KBM-7 (cell line): ENCODE measurements around the gene ZBTB12.
A peak's percentile ranks its signal among the peaks of the same experiment; 100 is the strongest.

Experiments
- DNase-seq: peaks from one replicate; pipeline ENCODE4 v3.0.0-alpha.2; 2015
- in situ Hi-C: fragments of 300-500 bp; cut with MboI; formaldehyde crosslinking; loops from 2 replicates; pipeline ENCODE4 v1.14.3; 2020; ENCODE audit warnings: low sequenced_read_pairs, low pct_unique_long_range_greater_than_20kb, mixed read lengths

ZBTB12 gene

DNA sequence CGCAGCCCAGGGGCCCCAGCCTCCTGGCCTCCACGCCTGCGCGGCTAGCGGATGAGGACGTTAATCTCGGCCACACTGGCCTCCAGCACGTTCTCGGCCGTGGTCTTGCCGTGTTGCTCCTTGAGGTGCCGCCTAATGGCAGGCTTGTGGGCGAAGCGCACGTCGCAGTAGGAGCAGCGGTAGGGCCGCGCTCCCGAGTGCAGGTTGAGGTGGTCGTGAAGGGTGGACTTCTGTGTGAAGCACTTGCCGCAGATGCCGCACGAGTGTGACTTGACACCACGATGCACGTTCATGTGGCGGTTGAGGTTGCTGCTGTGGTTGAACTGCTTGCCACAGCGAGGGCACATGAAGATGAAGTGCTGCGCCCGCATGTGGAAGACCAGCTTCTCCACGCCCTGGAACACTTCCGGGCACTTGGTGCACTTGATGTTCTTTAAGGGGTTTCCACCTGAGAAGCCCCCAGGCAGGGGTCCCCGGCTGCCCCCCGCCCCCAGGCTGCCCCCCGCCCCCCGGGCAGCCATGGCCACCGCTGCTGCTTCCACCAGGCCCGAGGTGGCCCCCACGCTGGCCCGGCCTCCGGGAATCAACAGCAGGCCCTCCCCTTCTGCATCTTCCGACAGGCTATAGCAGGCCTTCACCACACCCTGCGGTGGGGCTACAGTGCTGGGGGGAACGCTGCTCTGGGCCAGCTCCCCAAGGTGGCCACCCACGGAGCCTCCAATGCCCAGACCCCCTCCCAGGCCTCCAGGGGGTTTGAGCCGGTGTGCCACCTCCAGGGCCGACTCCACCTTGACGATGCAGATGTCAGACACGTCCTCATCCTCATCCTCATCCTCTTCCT is 1.8 kb downstream of the ZBTB12 start:
- DNase-seq = no peak
- in situ Hi-C loops = no loop called here

DNA sequence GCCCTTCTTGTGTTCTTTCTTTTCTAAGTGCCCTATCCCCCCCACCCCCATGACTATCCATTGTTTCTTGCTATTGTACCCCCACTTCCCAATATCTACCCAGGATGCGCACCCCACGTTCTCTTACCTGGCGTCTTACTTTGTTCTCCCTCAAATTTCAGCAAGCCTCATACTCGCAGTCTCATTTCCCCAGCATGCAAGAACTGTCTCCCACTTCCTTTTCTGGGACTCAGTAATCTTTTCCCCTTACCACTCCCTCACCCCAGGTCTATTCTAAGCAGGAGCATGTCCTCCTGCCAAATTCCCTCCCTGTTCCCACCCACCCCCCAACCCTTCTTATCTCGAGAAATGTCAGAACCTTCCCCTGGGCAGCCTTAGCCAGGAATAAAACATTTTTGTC is 2.7 kb downstream of the ZBTB12 start:
- in situ Hi-C loops = no loop called here
- DNase-seq = no peak

DNA sequence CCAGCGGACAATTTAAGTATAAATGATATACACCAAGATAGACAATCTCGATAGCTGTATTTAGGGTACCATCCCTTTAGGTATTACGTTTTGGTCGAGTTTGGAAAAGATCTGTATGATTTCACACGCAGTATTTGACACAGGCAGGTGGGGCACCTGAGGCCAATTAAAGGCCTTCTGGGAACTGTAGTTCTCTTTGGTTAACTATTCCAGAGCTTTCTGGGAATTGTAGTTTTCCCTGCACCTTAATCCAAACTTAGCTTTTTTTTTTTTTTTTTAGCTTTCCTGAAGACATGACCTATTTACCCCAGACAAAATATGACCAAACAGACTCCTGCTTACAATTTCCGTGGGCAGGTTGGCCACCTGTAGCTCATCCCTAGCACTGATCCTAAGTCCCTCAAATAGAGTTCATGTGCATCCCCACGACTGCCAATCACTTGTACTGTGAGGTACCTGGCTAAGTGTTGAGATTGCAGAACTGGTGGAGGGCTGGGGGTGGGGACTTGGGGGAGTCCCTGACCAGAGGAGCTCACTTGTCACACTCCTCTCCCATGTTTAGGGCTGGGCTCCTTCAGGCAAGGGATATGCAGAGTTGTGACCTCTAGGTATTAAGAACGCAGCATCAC is 3.4 kb downstream of the ZBTB12 start:
- in situ Hi-C loops = no loop called here

DNA sequence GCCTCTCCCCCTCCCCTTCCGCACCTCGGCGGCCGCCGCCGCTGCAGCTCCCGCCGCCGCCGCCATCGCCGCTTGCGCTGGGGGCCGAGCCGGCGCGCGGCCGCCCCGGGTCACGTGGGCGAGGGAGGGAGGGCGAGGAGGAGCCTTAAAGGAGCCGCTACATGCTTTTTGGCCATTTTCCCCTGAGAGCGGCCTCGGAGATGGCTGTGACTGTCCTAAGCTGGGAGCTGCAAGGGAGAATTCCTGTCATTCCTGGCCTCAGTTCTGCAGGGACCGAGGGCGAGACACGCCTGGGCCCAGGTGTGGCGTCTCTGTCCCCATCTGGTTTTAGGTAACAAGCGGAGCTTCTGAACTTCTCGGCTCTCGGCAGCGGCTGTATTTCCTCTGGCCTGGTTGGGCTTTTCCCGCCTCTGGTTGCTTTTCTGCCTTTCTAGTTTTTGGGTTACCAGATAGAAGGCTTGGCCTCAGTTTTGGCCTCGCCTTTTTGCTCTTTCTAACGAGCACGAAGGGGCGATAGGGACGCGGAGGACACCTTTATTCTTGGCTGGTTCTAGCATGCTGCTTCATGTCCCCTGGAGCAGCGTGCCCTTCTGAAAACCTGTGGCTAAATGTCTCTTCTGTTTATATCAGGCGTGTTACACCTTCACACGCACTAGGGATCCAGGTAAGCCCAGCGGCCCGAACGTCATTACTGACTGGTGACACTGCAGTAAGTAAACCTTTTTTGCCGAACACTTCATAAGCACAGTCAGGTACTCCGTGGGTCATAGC is 4.1 kb downstream of the ZBTB12 start, which contains the start of gene EHMT2:
Gene EHMT2 (minus strand): TSS at position 87 of the 771 bp plus-strand sequence. CDS start 21 bp downstream, at position 66.
- DNase-seq = peak; percentile 82
- in situ Hi-C loops = no loop called here

More for the DNA sequence above, 3.4 kb downstream of the ZBTB12 start:
- DNase-seq = peak; percentile 59

DNA sequence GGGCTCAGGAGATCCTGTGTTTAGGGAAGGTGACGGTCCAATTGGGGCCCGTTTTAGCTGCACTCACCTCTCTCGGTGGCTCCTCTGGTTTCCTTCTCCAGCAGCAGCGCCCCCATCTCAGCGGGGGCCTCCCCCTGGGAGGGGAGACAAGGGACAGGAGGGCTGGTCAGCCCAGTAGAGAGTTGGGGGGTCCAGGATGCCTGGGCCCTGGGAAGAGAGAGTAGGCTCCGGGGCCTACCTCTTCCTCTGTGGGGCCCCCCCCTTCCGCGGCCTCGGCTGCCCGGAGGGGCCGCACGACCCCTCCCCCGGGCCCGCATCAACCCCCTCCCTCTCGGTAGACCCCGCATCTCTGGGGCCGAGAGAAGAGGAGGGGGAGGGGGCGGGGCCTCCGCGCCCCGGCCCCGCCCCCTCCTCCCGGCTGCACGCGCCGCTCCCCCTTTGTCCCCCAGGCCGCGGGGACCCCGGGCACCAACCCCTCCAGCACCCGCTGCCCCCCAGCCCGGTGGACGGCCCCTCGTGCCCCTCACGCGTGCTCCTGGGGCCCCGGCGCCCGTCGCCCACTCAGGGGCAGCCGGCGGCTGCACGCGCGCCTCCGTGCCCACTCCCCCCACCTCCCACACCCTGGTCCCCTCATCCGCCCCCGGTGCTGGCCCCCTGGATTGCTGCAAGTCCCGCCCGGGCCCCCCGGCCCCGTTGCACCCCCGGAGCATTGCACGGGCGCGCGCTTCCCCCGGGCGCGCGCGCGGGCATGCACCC is 4.9 kb downstream of the ZBTB12 start:
- in situ Hi-C loops = no loop called here
- DNase-seq = no peak

DNA sequence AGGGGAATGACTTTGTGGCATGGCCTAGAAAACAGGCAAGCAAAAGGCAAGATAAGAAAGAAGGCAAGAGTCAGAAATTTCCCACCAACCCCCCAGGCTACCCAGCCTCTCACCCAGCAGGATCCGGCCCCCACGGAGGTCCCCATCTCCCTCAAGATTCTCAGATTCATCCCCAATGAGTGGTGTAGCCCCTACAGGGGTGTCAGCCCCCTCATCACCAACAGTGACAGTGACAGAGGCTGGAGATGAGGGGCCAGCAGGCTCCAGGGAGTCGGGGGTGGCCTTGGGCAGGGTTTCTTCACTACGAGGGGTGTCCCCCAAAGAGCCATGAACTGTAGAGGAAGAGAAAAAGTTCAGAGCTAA is 5.4 kb downstream of the ZBTB12 start:
- in situ Hi-C loops = no loop called here
- no peak for DNase-seq

DNA sequence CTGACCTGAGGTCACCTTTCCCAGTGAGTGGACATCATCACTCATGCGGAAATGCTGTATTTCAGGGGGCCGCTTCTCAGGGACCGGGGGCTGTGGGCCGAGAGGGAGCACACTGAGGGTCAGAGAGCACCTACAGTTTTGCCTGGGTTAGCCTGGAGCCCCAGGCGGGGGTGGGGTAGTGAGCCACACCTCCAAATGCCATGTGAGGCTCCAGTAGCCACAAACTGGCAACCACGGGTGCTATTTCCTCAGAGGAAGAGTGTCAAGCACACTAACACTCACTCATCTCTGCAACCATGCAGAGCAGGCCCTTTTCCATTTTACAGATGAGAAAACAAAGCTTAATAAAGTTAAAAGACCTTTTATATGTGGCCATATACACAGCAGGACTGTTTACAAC is 9.1 kb downstream of the ZBTB12 start:
- in situ Hi-C loops = no loop called here
- no peak for DNase-seq

DNA sequence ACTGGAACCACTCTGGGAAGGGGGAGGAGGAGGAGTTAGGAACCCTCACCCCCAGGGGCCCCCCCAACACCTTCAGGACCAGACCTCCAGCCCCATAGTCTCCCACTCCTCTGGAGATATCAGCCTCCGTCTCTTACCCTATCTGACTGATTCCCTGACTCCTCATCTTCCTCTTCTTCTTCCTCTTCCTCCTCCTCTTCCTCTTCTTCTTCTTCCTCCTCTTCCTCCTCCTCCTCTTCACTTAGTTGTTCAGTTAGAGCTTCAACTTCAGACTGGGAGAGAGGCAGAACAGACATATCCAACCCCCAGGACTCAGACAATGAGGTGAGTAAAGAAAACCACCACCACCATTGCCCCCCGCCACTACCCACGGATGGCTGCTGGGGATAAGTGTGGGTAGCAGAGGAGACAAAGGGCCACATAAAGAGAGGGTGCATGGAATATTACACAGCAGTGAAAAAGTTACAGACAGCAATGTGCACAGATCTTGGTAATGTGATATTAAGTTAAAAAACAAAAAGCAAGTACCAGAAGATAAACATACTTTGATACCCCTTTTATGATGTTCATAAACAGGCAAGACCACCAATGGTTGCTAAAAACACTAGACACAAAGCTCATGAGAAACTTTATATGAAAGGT is 12.4 kb downstream of the ZBTB12 start:
- in situ Hi-C loops = no loop called here

DNA sequence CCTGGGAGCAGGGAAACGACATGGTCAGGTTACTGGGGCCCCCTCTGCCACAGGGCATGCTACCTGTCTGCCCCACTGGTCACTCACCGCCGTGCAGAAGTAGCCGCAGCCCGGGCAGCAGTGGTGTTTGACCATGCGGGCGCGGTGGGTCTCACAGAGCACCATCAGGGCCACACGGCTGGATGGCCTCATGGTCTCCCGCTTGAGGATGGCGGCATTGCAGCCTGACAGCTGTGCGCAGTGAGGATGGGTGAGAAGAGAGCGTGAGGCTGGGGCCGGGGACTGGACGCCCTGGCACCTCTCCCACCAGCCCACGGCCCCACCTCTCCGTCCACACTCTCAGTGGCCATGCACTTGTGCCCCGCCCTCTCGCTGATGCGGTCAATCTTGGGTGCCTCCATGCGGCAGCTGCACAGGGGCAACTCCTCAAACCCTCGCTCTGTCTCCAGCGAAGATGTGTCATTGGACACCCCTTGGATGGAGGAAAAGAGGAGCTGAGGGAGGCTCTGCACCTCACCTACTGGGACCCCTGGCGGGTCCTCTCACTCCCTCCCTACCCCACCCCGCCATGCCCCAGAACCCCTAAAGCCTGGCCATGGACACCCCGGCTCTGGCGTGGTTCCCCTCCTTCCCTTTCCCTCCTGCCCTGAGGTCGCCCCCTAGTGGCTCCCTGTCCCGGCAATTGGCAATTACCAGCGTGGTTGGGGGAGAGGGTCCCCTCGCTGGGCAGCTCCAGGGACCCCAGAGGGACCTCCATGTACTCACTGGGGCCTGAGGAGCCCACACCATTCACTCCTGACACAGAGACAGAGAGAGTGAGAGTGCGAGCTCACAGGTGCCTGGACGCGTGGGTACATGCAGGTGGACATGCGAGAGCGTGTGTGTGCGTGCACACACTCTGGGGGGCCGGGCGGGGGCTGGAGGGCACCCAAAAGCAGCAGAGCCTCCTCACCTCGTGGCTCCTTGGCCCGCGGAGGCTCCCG is 13.3 kb downstream of the ZBTB12 start:
- in situ Hi-C loops = no loop called here
- DNase-seq = peak; percentile 28

More for the DNA sequence above, 12.4 kb downstream of the ZBTB12 start:
- no peak for DNase-seq

DNA sequence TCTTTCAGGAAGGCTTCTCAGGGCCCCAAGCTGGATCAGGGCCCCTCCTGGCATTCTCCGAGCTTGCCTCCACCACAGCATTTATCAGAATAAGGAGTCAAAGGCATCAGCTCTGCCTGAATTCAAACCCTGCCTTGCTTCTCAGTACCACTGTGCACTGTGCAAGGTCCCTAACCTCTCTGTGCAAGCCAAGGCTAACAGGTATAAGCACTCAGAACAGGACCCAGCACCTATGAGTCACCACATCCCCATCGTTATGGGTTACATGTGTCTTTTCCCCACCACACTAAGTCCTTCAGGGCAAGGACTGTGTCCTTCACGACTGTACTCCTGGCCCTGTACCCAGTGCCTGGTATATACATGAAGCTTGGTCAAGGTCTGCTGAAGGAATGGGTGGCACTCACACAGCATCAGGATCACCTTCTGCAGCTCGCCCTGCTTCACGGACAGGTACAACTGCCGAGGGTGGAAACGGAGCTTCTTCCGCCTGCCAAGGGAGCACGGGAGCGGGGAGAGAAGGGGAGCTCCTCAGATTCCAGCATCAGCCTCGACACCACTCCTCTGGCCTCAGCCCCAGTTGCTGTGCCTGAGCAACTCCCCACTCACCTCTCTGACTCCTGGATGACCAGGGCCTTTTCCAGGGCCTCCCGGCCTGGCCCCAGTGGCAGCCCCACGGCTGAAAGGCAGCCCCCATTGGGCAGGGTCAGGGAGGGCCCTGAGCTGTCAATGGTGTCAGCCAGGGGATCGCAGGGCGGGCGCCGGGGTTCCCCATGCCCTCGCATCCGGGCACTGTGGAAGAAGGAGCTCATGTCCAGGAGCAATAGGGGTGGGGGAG is 14.5 kb downstream of the ZBTB12 start:
- DNase-seq = no peak
- in situ Hi-C loops = no loop called here

DNA sequence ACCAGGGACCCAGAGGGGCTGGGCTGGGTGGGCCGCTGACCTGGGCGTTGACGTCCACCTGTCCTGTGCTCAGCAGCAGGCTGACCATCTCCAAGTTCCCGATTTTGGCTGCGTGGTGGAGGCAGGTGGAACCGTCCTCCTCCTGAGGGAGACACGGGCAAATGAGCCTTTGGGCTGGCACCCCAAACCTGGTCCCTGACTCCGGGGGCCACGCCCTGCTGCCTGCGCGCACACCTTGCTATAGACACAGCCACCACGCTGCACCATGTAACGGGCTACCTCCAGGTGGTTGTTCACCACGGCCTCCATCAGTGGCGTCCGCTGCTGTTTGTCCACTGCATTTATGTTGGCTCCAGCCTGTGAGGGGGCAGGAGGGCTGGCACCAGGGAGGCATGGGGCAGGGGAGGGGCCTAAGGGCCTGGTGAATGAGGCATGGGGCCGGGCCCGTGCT is 15.3 kb downstream of the ZBTB12 start:
- no peak for DNase-seq
- in situ Hi-C loops = no loop called here

DNA sequence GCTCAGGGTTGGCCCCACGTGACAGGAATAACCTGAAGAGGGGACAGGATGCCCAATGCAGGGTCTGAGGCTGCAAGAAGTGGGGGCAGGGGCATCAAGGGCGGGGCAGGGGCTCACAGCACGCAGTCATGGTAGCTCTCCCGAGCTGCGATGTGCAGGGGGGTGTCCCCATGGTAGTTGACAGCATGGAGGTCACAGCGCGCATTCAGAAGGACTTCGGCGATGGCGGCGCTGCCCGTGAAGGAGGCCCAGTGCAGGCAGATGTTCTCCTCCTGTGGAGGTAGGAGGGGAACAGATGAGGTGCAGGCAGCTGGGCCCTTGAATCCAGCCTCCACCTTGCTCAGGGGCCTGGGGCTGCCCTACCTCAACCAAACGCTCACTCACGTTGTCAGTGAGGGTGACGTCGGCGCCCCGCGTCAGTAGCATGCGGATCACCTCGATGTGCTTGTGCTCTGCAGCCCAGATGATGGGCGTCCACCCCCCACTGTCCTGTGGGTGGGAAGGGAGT is 17.3 kb downstream of the ZBTB12 start:
- in situ Hi-C loops = no loop called here

DNA sequence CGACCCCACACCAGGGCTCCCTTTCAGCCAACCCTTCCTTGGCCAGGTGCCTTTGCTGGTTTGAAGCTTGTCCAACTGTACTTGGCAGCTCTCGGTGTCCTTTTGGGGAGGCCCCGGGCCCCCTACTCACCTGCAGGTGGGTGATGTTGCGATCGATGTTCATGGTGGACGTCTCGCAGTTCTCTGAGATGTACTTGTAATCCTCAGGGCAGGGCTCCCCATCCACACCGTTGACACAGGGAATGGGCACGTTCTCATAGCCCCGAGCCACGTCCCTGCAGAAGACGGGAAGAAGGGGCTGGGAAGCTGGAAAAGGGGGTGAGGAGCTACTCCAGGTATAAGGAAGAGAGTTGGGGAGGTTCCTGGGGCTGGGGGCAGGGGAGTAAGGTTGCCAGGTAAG is 18.2 kb downstream of the ZBTB12 start:
- DNase-seq = no peak
- in situ Hi-C loops = no loop called here

More for the DNA sequence above, 17.3 kb downstream of the ZBTB12 start:
- DNase-seq = no peak

DNA sequence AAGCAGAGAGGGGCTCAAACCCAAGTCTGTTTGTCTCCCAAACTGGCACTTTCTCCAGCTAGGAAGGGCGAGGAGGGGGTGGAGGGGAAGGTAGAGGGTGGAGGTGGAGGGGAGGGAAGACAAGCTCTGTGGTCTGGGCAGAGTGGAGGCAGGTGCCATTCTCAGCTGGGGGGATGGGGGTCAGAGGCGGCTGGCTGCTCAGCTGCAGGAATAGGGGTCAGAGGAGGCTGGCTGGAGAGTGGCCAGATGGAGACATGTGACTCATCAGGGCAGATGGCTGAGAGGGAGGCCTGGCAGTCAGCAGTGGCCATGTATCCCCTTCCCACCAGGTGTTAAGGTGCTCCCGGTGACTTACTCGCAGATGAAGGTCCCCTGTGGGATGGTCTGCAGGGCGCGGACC is 19.5 kb downstream of the ZBTB12 start:
- no peak for DNase-seq
- in situ Hi-C loops = no loop called here

DNA sequence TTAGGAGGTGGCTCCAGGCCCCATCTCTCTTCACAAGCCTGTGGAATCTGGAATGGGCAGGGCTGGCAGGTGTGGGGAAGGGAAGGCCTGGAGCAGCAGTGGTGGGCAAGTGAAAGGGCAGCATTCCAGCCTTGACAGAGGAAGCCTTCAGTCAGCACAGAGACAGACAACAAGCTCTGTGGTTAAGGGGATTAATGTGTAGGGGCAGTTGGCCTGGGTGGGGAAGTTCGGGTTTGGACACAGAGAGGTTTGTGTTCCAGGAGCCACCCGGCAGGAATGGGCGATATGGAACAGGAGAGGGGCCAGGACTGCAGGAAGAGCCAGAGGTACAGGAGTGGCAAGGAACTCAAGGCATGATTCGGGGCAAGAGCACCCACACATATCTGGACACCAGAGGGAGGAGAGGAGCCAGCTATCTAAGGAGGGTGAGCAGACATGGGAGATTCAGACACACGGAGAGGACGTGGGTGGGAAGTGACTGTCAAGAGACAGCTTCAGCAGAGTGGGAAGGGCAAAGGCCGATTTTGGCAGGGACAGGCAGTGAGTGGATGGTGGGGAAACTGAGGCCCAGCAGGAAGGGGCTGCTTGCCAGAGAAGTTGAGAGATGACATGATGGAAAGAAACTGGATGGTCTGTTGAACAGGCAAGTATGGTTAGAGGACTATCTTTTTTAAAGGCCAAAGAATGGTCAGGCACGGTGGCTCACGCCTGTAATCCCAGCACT is 20.6 kb downstream of the ZBTB12 start:
- in situ Hi-C loops = no loop called here
- DNase-seq = no peak

DNA sequence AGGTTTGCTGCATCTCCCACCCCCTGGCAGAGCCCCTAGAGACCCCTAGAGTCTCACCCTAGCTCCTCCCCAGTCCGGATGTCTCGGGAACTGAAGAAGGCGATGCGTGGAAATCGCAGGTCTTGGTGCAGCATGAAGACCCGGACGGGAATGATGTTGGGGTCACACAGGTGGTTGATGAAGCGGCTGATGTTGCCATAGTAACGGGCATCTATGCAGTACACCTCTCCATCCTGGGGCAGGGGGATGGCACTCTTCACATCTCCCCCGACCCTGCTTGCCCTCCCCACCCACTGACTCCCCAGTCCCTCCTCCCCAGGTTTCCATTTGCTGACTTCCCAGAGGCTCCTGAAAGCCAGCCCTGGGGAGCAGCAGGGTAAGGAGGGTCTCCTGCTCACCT is 21.3 kb downstream of the ZBTB12 start:
- DNase-seq = no peak
- in situ Hi-C loops = no loop called here
